Right atrium auricular region (tissue), 2 donors: ENCODE measurements around the gene RAC2. TPM values are rescaled to one million over a fixed set of nuclear protein-coding genes. Genes with fewer than 3 reads are reported as not detected.

Experiments
- DNase-seq: peaks from one replicate; pipeline ENCODE4 v3.0.0-alpha.2; 2019; ENCODE audit warnings: low spot score
- H3K27ac ChIP-seq, 2 donors: fragments of 200-600 bp; sonication (generic); 1 replicate in 1 of 2; 2 replicates in 1 of 2; pipeline ENCODE4 v1.5.1; 2016 to 2019
- H3K27me3 ChIP-seq, 2 donors: fragments of 200-600 bp; sonication (generic); one replicate each; pipeline versions ENCODE4 v1.5.1 to v1.6.0; 2017 to 2019
- H3K36me3 ChIP-seq: fragments of 200-600 bp; sonication (generic); one replicate; pipeline ENCODE4 v1.5.1; 2016
- H3K4me1 ChIP-seq, 2 donors: fragments of 200-600 bp; sonication (generic); one replicate each; pipeline versions ENCODE4 v1.5.1 to v1.6.0; 2017 to 2019
- H3K4me3 ChIP-seq, 2 donors: fragments of 200-600 bp; sonication (generic); 1 replicate in 1 of 2; 2 replicates in 1 of 2; pipeline ENCODE4 v1.5.1; 2017 to 2019; ENCODE audit warnings: mild to moderate bottlenecking in 1 of 2, moderate library complexity in 1 of 2
- H3K9me3 ChIP-seq, 2 donors: fragments of 200-600 bp; sonication (generic); one replicate each; pipeline ENCODE4 v1.5.1; 2019
- total RNA-seq, 2 donors: library from RNA; depleted of rRNA; stranded (reverse); fragments of >200 nt; gene quantifications; one replicate each; pipeline ENCODE4 v1.1.0, GENCODE V29; 2016
- TF ChIP-seq, protein P1 (sequence below), 2 donors: fragments of 200-600 bp; sonication (generic); IDR thresholded peaks; one replicate each; pipeline ENCODE4 v1.5.1; 2019; ENCODE audit warnings: antibody characterized with exemption in 2 of 2

The RAC2 gene
- total RNA-seq, 2 donors from 2014 or later: 2.9 to 10.3 TPM

GRCh38 chr22:37210041-37210803 is 33.8 kb downstream of the RAC2 start:
- Histone ChIP-seq H3K27ac (no peak overlapping the region), H3K4me3 (no peak overlapping the region), H3K27me3 (no peaks in the 10 kb centered on the region), H3K4me1 (peaks cover 0 to 5% of the 10 kb centered on the region in 2 donors), H3K9me3 (no peaks in the 10 kb centered on the region), H3K36me3 (no peaks in the 10 kb centered on the region)
- DNase-seq: no peak
- TF ChIP-seq, protein P1, sequence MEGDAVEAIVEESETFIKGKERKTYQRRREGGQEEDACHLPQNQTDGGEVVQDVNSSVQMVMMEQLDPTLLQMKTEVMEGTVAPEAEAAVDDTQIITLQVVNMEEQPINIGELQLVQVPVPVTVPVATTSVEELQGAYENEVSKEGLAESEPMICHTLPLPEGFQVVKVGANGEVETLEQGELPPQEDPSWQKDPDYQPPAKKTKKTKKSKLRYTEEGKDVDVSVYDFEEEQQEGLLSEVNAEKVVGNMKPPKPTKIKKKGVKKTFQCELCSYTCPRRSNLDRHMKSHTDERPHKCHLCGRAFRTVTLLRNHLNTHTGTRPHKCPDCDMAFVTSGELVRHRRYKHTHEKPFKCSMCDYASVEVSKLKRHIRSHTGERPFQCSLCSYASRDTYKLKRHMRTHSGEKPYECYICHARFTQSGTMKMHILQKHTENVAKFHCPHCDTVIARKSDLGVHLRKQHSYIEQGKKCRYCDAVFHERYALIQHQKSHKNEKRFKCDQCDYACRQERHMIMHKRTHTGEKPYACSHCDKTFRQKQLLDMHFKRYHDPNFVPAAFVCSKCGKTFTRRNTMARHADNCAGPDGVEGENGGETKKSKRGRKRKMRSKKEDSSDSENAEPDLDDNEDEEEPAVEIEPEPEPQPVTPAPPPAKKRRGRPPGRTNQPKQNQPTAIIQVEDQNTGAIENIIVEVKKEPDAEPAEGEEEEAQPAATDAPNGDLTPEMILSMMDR (IDR thresholded peaks at IDR 0.05): no peak

GRCh38 chr22:37209140-37209845 is 34.8 kb downstream of the RAC2 start:
- TF ChIP-seq, protein P1 (IDR thresholded peaks at IDR 0.05): no peak
- no peak for DNase-seq
- H3K36me3 ChIP-seq: no peaks in the 10 kb centered on the region
- H3K4me1 ChIP-seq: peaks cover 0 to 5% of the 10 kb centered on the region in 2 donors
- H3K27me3 ChIP-seq: no peaks in the 10 kb centered on the region
- no peaks in the 10 kb centered on the region for H3K9me3 ChIP-seq
- no peak overlapping the region for H3K27ac ChIP-seq
- no peak overlapping the region for H3K4me3 ChIP-seq

GRCh38 chr22:37208401-37209139 is 35.5 kb downstream of the RAC2 start:
- H3K9me3 ChIP-seq: no peaks in the 10 kb centered on the region
- no peak overlapping the region for H3K4me3 ChIP-seq
- no peak overlapping the region for H3K27ac ChIP-seq
- TF ChIP-seq, protein P1 (IDR thresholded peaks at IDR 0.05): no peak
- H3K4me1 ChIP-seq: peaks cover 0 to 5% of the 10 kb centered on the region in 2 donors
- H3K27me3 ChIP-seq: no peaks in the 10 kb centered on the region
- DNase-seq: no peak
- H3K36me3 ChIP-seq: no peaks in the 10 kb centered on the region

DNA sequence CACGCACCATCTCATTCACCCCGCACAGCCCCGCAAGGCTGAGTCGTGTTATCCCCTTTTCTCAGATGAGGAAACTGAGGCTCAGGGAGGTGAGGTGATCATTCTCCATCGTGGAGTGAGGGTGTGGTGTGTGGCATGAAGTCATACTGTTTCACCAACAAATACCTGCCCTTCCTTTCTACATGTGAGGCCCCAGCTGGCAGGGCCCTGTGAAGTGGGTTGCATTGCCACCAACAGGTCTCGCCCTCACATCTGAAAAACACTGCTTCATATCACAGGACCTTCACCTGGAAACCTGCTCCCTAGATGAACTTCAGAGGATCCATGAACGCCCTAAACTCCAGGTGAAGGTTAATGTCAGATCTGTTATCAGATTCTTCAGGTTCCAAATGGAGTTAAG is 36.1 kb downstream of the RAC2 start:
- Histone ChIP-seq H3K36me3 (no peaks in the 10 kb centered on the region), H3K27me3 (no peaks in the 10 kb centered on the region), H3K4me1 (peaks cover 0 to 5% of the 10 kb centered on the region in 2 donors), H3K27ac (no peak overlapping the region), H3K4me3 (no peak overlapping the region), H3K9me3 (no peaks in the 10 kb centered on the region)
- TF ChIP-seq, protein P1 (IDR thresholded peaks at IDR 0.05): no peak
- no peak for DNase-seq

DNA sequence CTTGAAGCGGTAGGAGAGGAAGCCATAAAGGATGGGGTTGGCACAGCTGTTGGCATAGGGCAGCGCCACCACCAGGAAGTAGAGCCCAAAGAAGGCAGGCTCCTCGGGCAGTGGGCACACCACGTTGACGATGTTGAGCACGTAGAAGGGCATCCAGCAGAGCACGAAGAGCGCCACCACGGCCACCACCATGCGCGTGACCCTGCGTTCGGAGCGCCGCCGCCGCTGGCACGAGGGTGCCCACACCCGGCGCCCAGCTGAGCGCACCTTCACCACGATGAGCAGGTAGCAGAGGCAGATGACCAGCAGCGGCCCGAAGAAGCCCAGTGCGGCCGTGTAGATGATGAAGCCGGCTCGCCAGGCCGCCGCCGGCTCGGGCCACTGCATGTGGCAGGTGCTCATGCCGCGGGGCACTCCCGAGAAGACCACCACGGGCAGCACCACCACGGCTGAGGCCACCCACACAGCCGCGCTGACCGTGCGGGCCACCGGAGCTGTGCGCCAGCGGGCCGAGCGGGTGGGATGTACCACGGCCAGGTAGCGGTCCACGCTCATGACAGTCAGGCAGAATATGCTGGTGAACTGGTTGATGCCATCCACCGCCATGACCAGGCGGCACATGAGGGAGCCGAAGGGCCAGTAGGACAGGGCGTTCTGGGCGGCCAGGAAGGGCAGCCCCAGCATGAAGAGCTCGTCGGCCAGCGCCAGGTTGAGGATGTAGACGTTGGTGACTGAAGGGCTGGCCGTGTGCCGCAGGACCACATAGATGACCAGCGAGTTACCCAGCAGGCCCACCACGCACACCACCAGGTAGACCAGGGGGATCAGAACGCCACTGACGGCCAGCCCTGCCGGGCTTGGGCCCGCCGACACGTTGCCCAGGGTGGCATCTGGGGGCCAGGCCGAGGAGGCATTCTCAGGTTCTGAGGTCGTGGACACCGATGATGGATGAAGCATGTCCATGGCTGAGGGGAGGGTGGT is 36.9 kb downstream of the RAC2 start:
- no peaks in the 10 kb centered on the region for H3K36me3 ChIP-seq
- H3K4me3 ChIP-seq: no peak overlapping the region
- H3K27me3 ChIP-seq: no peaks in the 10 kb centered on the region
- no peak for DNase-seq
- no peaks in the 10 kb centered on the region for H3K4me1 ChIP-seq
- no peaks in the 10 kb centered on the region for H3K9me3 ChIP-seq
- no peak overlapping the region for H3K27ac ChIP-seq
- TF ChIP-seq, protein P1 (IDR thresholded peaks at IDR 0.05): no peak
